ENCODE data around the gene SP5.
"Not testable (repeated sequence)": the region's sequence is repeated elsewhere in the genome, so short reads cannot be mapped to it uniquely, and the experiment has no call there.

The SP5 gene

GRCh38 chr2:170715062-170715931 is at the start of gene SP5:
SP5 (plus strand) TSS chr2:170715337; CDS start chr2:170715513, 176 bp downstream.
- DNase-seq (ENCODE audit: low spot score): peak; percentile 20

DNA sequence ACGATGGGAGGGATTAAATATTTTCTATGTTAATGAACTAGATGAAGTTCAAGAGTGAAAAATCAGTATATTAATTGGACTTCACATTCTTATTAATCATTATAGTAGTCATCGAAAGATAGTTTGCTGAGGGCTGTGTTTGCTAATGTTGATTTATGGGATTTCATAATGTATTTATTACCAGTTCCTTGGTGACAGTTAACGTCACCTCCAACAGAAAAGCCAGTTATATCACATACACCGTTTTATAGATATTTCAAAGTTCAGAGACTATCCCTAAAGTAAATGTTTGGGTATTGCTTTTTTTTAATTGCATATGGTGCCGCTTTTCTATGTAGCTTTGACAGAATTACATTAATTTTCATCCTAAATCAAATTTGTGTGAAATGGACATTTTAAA is 49.4 kb upstream of the SP5 start:
- DNase-seq (ENCODE audit: low spot score): no peak

GRCh38 chr2:170669909-170670308 is 45.2 kb upstream of the SP5 start:
- DNase-seq (ENCODE audit: low spot score): no peak

GRCh38 chr2:170670651-170671050 is 44.5 kb upstream of the SP5 start:
- DNase-seq (ENCODE audit: low spot score): no peak

- no peak for DNase-seq (ENCODE audit: low spot score)
These were observed 44.1 kb upstream of the SP5 start for GRCh38 chr2:170671079-170671478.

- DNase-seq (ENCODE audit: low spot score): not testable (repeated sequence)
These were observed 40.9 kb upstream of the SP5 start for GRCh38 chr2:170674282-170674681.

DNA sequence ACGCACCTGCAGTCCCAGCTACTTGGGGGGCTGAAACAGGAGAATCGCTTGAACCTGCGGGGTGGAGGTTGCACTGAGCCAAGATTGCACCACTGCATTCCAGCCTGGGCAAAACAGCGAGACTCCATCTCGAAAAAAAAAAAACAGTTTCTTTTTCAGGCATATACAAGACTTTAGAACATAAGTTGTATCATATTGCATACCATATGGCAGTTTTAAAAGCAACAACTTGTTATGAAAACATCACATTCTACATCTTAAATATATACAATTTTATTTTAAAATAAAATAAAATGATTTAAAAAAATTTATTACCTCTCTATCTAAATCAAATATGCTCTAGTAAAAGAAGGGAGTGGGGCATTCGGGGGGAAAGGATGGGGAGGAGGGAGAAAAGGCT is 39.4 kb upstream of the SP5 start:
- DNase-seq (ENCODE audit: low spot score): no peak

- no peak for DNase-seq (ENCODE audit: low spot score)
These were observed 35.5 kb upstream of the SP5 start for GRCh38 chr2:170679607-170680079.

DNA sequence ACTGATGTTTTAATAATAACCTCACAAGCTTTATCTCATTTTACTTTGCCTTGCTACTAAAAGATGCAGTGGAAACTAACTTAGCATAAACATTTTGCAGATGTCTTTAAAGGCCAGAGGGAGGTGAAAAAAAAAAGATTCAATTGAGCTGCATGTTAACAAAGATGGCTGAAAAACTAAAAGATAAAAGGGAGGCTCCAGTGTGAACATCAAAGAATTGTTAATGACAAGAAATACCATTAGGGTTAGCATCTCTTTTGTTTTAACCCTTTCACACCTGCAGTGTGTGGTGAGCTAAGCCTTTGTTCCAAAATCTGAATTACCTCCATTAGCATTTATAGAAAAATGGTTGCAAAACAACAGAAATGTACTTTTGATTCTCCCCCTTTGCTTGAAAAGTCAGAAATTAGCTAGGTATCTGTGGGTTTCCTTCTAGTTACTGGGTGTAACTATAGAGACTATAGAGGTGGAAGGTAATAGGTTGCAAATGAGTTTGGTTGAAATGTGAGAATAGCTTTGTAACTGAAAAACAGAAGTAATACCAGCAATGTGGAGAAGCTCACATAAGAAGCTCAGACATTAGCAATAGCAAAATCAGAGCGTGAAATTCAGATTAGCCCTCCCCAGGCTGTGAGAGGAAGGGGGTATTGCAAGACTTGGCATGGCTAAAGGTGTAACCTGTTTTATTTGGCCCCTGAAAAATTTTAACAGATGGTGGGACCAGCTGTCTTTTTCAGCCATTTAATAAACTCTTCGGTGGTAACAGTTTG is 34.8 kb upstream of the SP5 start:
- no peak for DNase-seq (ENCODE audit: low spot score)

DNA sequence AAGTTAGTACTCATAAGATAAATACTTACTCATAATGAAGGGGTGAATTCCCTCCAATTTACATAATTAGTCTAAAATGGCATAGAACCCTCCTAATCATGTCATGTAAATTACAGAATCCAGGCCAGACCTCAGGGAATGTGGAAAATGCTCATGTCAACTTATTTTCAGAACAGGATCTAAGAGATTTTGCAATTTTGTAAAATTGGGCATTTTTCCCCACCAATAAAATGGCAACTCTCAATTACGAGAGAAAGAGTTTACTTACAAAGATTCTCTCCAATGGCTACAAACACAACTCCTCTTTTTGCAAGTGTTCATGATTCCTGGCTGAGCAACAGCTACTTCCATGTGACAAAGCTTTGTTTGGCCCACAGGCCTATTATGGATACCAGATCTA is 33.8 kb upstream of the SP5 start:
- DNase-seq (ENCODE audit: low spot score): no peak

GRCh38 chr2:170685591-170685990 is 29.5 kb upstream of the SP5 start:
- no peak for DNase-seq (ENCODE audit: low spot score)

GRCh38 chr2:170689481-170689880 is 25.7 kb upstream of the SP5 start:
- DNase-seq (ENCODE audit: low spot score): no peak

GRCh38 chr2:170690640-170691039 is 24.5 kb upstream of the SP5 start:
- no peak for DNase-seq (ENCODE audit: low spot score)

DNA sequence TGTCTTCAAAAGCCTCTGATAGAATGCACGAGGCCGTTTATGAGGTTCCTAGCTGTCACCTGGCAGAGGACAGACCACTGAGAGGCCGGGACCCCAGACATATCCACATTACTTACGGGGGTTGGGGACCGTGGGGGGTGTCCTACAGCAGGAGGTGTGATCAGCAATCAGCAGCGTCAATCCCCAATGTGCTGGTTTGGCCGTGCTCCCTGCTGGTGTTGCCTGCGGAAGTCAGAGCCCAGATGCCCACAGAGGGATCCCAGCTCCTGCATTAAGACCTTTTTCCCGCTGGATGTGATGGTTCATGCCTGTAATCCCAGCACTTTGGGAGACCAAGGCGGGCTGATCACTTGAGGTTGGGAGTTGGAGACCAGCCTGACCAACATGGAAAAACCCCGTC is 20.8 kb upstream of the SP5 start:
- DNase-seq (ENCODE audit: low spot score): no peak

GRCh38 chr2:170695521-170696410 is 19.4 kb upstream of the SP5 start:
- no peak for DNase-seq (ENCODE audit: low spot score)

DNA sequence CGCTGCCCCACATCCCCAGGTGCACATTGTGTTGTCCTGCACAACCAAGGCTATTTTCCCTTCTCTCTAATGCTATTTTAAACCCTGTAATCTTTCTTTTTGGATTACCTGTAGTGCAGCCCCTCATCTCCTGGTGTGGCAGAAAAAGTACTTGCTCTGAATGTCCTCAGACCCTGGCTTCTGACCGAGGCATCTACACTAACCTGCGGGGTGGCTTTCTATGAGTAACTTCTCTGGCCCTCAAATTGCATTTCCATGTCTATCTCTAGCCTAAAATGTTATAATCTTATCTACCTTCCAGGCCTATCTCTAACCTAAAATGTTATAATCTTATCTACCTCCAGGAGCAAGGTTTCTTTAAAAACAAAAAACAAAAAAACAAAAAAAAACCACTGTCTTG is 18.2 kb upstream of the SP5 start:
- DNase-seq (ENCODE audit: low spot score): no peak

GRCh38 chr2:170701011-170701410 is 14.1 kb upstream of the SP5 start:
- no peak for DNase-seq (ENCODE audit: low spot score)

GRCh38 chr2:170703776-170704476 is 11.2 kb upstream of the SP5 start:
- no peak for DNase-seq (ENCODE audit: low spot score)

DNA sequence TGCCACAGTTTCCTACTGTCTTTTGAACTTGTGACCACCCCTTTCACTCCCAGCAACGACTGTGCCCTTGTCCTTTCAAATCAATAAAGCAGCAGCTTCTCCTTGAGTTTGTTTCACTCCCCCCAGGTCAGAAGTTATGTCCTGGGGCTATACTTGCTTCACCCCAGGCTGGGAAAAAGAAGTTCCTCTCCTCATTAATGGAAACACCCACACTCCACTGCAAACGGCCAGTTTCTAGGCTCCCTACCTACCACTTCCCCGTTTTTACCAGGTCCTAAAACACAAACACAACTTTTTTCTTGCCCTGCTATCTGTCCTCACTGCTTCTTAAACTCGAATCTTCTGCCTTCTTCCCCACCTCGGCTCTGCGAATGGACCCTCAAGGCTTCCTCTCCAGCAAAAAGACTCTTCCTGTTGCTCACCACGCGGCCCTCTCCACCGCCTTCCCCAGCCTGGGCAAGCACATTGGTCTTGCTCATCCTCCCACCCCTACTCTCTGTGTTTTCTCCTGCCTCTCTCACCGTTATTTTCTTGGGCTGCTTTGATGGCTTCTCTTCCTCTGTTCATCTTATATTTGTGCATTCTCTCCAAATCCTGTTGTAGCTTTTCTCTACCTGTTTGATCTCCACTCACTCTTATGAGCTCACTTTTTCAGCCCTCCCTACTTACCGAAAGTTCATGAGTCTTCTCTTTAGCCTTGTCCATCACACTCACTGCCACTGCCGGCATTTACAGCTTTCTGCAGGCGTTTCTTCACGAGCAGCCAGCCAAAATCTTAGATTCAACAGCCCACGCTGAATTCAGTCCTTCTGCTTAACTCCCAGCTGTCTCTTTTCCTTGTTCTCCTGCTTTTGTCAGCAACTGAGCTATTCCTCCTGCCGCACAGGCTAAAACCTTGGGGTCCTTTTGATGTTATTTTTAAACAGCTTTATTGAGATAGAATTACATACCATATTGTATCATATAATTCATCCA is 7.0 kb upstream of the SP5 start:
- no peak for DNase-seq (ENCODE audit: low spot score)

- DNase-seq (ENCODE audit: low spot score): no peak
These were observed 4.5 kb upstream of the SP5 start for GRCh38 chr2:170710609-170710979.

Data from CD4-positive, alpha-beta T cell treated with Interleukin-15 for 4 hours (primary cell).